ENCODE results near the gene KPNA1. TPM values are rescaled to one million over a fixed set of nuclear protein-coding genes. Genes with fewer than 3 reads are reported as not detected.
"Not testable (repeated sequence)": the region's sequence is repeated elsewhere in the genome, so short reads cannot be mapped to it uniquely, and the experiment has no call there.

KPNA1 gene
- total RNA-seq, 1 experiment from 2014 or later = 34.7 TPM

- no peak for DNase-seq (ENCODE audit: low read depth)
These were observed 38.2 kb downstream of the KPNA1 start for GRCh38 chr3:122476532-122476931.

- no peak for DNase-seq (ENCODE audit: low read depth)
These were observed 39.4 kb downstream of the KPNA1 start for GRCh38 chr3:122475316-122475715.

GRCh38 chr3:122469659-122470058 lies 45.1 kb downstream of the KPNA1 start:
- no peak for DNase-seq (ENCODE audit: low read depth)

GRCh38 chr3:122468896-122469533 lies 45.7 kb downstream of the KPNA1 start:
- DNase-seq (ENCODE audit: low read depth) = no peak

GRCh38 chr3:122466701-122467240 lies 48.0 kb downstream of the KPNA1 start:
- no peak for DNase-seq (ENCODE audit: low read depth)

- DNase-seq (ENCODE audit: low read depth) = no peak
These were observed 50.1 kb downstream of the KPNA1 start for GRCh38 chr3:122464659-122465058.

GRCh38 chr3:122462406-122462805 lies 52.3 kb downstream of the KPNA1 start:
- DNase-seq (ENCODE audit: low read depth) = no peak

GRCh38 chr3:122461806-122462205 lies 52.9 kb downstream of the KPNA1 start:
- no peak for DNase-seq (ENCODE audit: low read depth)

- DNase-seq (ENCODE audit: low read depth) = peak; percentile 61
These were observed 55.7 kb downstream of the KPNA1 start for GRCh38 chr3:122458992-122459391.

- no peak for DNase-seq (ENCODE audit: low read depth)
These were observed 57.0 kb downstream of the KPNA1 start for GRCh38 chr3:122457706-122458105.

- no peak for DNase-seq (ENCODE audit: low read depth)
These were observed 58.7 kb downstream of the KPNA1 start for GRCh38 chr3:122456074-122456473.

- no peak for DNase-seq (ENCODE audit: low read depth)
These were observed 63.4 kb downstream of the KPNA1 start for GRCh38 chr3:122451371-122451770.

- not testable (repeated sequence) for DNase-seq (ENCODE audit: low read depth)
These were observed 66.5 kb downstream of the KPNA1 start for GRCh38 chr3:122448218-122448617.

- DNase-seq (ENCODE audit: low read depth) = not testable (repeated sequence)
These were observed 70.2 kb downstream of the KPNA1 start for GRCh38 chr3:122444491-122444887.

GRCh38 chr3:122443762-122444490 lies 70.8 kb downstream of the KPNA1 start:
- DNase-seq (ENCODE audit: low read depth) = not testable (repeated sequence)

- no peak for DNase-seq (ENCODE audit: low read depth)
These were observed 71.6 kb downstream of the KPNA1 start for GRCh38 chr3:122443090-122443489.

GRCh38 chr3:122435950-122436349 lies 78.8 kb downstream of the KPNA1 start:
- DNase-seq (ENCODE audit: low read depth) = no peak

GRCh38 chr3:122430371-122430770 lies 84.4 kb downstream of the KPNA1 start:
- no peak for DNase-seq (ENCODE audit: low read depth)

GRCh38 chr3:122427857-122428471 lies 86.8 kb downstream of the KPNA1 start:
- no peak for DNase-seq (ENCODE audit: low read depth)

- DNase-seq (ENCODE audit: low read depth) = no peak
These were observed 92.9 kb downstream of the KPNA1 start for GRCh38 chr3:122421836-122422235.

- no peak for DNase-seq (ENCODE audit: low read depth)
These were observed 93.6 kb downstream of the KPNA1 start for GRCh38 chr3:122421101-122421500.

GRCh38 chr3:122416966-122417365 lies 97.8 kb downstream of the KPNA1 start:
- peak; percentile 37 for DNase-seq (ENCODE audit: low read depth)
